Caco-2 (cell line): ENCODE measurements around the gene MBTPS1. TPM values are rescaled to one million over a fixed set of nuclear protein-coding genes. Genes with fewer than 3 reads are reported as not detected.

ENCODE experiments used
- BruUV-seq: library from RNA; stranded (reverse); fragments of 400-500 nt; replicated peaks from 2 replicates; lab custom pipeline; 2021; lab: Mats Ljungman, UMichigan
- CTCF ChIA-PET: fragments of 300-600 bp; sonication (Branson Sonifier 250); formaldehyde crosslinking; loops from one replicate; lab custom pipeline; 2022; ENCODE audit warnings: antibody characterized with exemption; lab: Charles Lee
- POLR2A ChIA-PET: fragments of 300-600 bp; sonication (Branson Sonifier 250); formaldehyde crosslinking; loops from one replicate; lab custom pipeline; 2022; ENCODE audit warnings: antibody characterized with exemption; lab: Charles Lee
- DNase-seq, 2 experiments: peaks; one replicate each; pipeline versions ENCODE4 v3.0.0 to v3.0.0-alpha.2; 2020 to 2022
- H3K27me3 ChIP-seq: replicated peaks from 2 replicates; pipeline ENCODE4 v1.6.0; 2011; ENCODE audit warnings: low read length; ENCODE audit not compliant: control insufficient read depth, insufficient read depth
- H3K36me3 ChIP-seq: 2 replicates; pipeline ENCODE4 v1.5.1; 2011; ENCODE audit warnings: low read length; ENCODE audit not compliant: control insufficient read depth, insufficient read depth
- H3K4me1 ChIP-seq: fragments of 250-450 bp; sonication (Bioruptor Pico); 2 replicates; pipeline ENCODE4 v1.5.1; 2020; ENCODE audit warnings: mild to moderate bottlenecking
- H3K4me3 ChIP-seq: 2 replicates; pipeline ENCODE4 v1.5.1; 2011; ENCODE audit warnings: low read depth, mild to moderate bottlenecking, control low read depth, low read length
- H3K9me3 ChIP-seq: fragments of 250-450 bp; sonication (Bioruptor Pico); 2 replicates; pipeline ENCODE4 v1.5.1; 2020; ENCODE audit warnings: mild to moderate bottlenecking, moderate library complexity
- H3K27ac Mint-ChIP-seq: one replicate; pipeline ENCODE4 v1.8.0; 2022; ENCODE audit warnings: mixed read lengths; ENCODE audit not compliant: unreplicated experiment
- H3K27me3 Mint-ChIP-seq: one replicate; pipeline ENCODE4 v1.8.0; 2022; ENCODE audit warnings: mixed read lengths; ENCODE audit not compliant: insufficient read depth, unreplicated experiment
- H3K36me3 Mint-ChIP-seq: one replicate; pipeline ENCODE4 v1.8.0; 2022; ENCODE audit warnings: mild to moderate bottlenecking, mixed read lengths; ENCODE audit not compliant: insufficient read depth, unreplicated experiment
- H3K4me1 Mint-ChIP-seq: one replicate; pipeline ENCODE4 v1.8.0; 2022; ENCODE audit warnings: low read depth, mixed read lengths; ENCODE audit not compliant: unreplicated experiment
- H3K4me3 Mint-ChIP-seq: one replicate; pipeline ENCODE4 v1.8.0; 2022; ENCODE audit warnings: mild to moderate bottlenecking, moderate library complexity, mixed read lengths; ENCODE audit not compliant: unreplicated experiment
- H3K9me3 Mint-ChIP-seq: one replicate; pipeline ENCODE4 v1.8.0; 2022; ENCODE audit warnings: mixed read lengths; ENCODE audit not compliant: unreplicated experiment
- CTCF ChIP-seq, 2 experiments: fragments of 200-600 bp in 1 of 2; IDR thresholded peaks; 1 replicate in 1 of 2; 2 replicates in 1 of 2; pipeline versions ENCODE4 v1.5.1 to v1.8.0; 2011 to 2022; ENCODE audit warnings: antibody characterized with exemption in 1 of 2, control low read depth in 1 of 2, inconsistent platforms in 1 of 2, low read depth in 1 of 2, low read length in 1 of 2, mild to moderate bottlenecking in 1 of 2, moderate library complexity in 1 of 2; ENCODE audit not compliant: insufficient read depth in 1 of 2, severe bottlenecking in 1 of 2, unreplicated experiment in 1 of 2
- intact Hi-C: fragments of 100-400 bp; cut with micrococcal nuclease; formaldehyde crosslinking; loops from one replicate; pipeline ENCODE4 v1.10.0; 2022; ENCODE audit not compliant: unreplicated experiment
- total RNA-seq: library from RNA; stranded (reverse); gene quantifications from 2 replicates; pipeline ENCODE4 v1.2.3, GENCODE V29; 2022

MBTPS1 gene
- total RNA-seq, 1 experiment from 2014 or later = 96.4 TPM

DNA sequence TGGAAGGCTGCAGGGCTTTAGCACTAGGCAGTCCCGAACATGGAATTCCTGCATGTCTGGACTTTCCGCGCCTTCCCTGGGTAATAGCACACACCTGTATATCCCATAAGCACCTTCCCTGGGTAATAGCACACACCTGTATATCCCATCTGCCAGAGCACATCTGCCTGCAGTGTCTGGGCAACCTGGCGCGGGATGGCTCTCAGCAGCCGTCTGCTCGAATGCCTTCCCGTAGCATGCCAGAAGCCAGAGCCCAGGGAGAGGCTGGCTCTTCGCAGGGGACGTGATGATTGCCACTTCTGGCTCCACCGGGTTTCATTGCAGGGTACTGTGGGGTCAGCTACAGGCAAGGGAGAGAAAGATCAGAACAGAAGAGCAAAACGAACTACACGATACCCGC lies 21.3 kb downstream of the MBTPS1 start:
- no peaks in the 10 kb centered on the region for H3K9me3 ChIP-seq
- POLR2A ChIA-PET = no interaction called here
- intact Hi-C loops = no loop called here
- no TSS peak for BruUV-seq
- H3K36me3 ChIP-seq = peaks cover 10% of the 10 kb centered on the region
- Mint-ChIP-seq H3K27ac (peak overlapping the region; percentile 75), H3K27me3 (no peaks in the 10 kb centered on the region), H3K36me3 (peaks cover 64% of the 10 kb centered on the region), H3K9me3 (no peaks in the 10 kb centered on the region), H3K4me1 (peaks cover 6% of the 10 kb centered on the region), H3K4me3 (peak overlapping the region; percentile 39)
- CTCF ChIA-PET = no interaction called here
- no peak overlapping the region for H3K4me3 ChIP-seq
- no peaks in the 10 kb centered on the region for H3K27me3 ChIP-seq
- H3K4me1 ChIP-seq = peaks cover 19% of the 10 kb centered on the region
- no peak for DNase-seq
- no peak for TF ChIP-seq CTCF (IDR thresholded peaks at IDR 0.05; ENCODE audit: insufficient read depth in 1 of 2, low read depth in 1 of 2, low read length in 1 of 2, severe bottlenecking in 1 of 2, unreplicated experiment in 1 of 2)

DNA sequence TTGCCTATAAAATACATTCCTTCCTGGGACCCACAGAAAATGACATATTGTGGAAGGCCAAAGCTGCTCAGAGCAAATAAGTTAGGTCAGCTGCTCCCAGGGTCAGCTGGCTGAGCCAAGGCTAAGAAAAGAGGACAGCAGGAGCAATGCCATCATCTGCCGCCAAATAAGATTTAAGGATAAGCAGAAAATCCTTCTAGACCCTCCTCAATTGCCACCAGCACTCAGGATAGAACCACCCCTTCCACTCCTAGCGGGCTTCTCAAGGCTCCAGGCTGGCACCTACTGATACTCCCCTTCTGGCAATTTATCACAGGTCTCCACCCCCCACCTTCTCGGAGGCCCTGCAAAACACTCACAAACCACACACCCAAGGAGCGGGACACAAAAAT lies 22.9 kb downstream of the MBTPS1 start:
- POLR2A ChIA-PET = no interaction called here
- TF ChIP-seq CTCF (IDR thresholded peaks at IDR 0.05; ENCODE audit: insufficient read depth in 1 of 2, low read depth in 1 of 2, low read length in 1 of 2, severe bottlenecking in 1 of 2, unreplicated experiment in 1 of 2) = no peak
- Histone ChIP-seq H3K27me3 (no peaks in the 10 kb centered on the region), H3K9me3 (no peaks in the 10 kb centered on the region), H3K4me3 (no peak overlapping the region), H3K4me1 (peaks cover 19% of the 10 kb centered on the region), H3K36me3 (peaks cover 10% of the 10 kb centered on the region)
- Mint-ChIP-seq H3K9me3 (no peaks in the 10 kb centered on the region), H3K36me3 (peaks cover 64% of the 10 kb centered on the region), H3K27ac (no peak overlapping the region), H3K27me3 (no peaks in the 10 kb centered on the region), H3K4me3 (no peak overlapping the region), H3K4me1 (peaks cover 6% of the 10 kb centered on the region)
- no peak for DNase-seq
- no TSS peak for BruUV-seq
- CTCF ChIA-PET = no interaction called here
- intact Hi-C loops = no loop called here

DNA sequence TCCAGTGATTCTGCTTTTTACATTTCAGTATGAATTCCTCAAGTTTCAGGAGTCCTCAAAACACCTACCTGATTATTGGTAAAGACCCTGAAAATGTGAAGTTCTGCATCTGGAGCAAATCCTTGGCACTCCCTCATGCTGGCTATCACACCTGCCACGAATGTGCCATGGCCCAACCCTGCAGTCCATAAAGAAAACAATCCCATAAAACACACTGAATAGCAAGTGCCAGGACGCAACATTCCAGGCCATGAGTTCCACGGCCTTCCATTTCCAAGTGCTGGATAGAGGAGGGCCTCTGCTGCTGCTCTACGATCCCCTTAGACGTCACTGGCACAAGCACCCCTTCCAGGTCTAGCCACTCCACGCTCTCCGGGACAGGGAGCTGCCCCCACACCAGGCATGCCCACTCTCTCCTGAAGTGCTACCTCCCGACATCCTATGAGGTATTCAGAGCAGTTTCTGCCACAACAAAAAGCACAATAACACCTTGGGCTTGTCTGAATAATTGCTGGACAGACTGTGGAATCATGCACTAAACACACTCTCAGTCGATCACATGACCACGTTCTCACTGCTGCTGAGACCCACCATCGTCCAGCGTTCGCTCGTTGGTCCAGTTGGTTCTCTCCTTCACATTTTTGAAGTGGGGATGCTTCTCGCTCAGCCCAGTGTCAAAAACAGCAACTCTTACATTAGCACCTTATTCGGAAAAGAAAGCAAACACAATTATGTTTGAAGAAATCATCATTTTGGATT lies 23.4 kb downstream of the MBTPS1 start:
- H3K4me1 Mint-ChIP-seq = peaks cover 6% of the 10 kb centered on the region
- no peak overlapping the region for H3K4me3 Mint-ChIP-seq
- no TSS peak for BruUV-seq
- H3K9me3 ChIP-seq = no peaks in the 10 kb centered on the region
- H3K27ac Mint-ChIP-seq = no peak overlapping the region
- no peak for TF ChIP-seq CTCF (IDR thresholded peaks at IDR 0.05; ENCODE audit: insufficient read depth in 1 of 2, low read depth in 1 of 2, low read length in 1 of 2, severe bottlenecking in 1 of 2, unreplicated experiment in 1 of 2)
- ChIA-PET POLR2A (no interaction called here), CTCF (no interaction called here)
- H3K9me3 Mint-ChIP-seq = no peaks in the 10 kb centered on the region
- H3K4me1 ChIP-seq = peaks cover 19% of the 10 kb centered on the region
- intact Hi-C loops = no loop called here
- no peaks in the 10 kb centered on the region for H3K27me3 Mint-ChIP-seq
- no peak overlapping the region for H3K4me3 ChIP-seq
- peaks cover 10% of the 10 kb centered on the region for H3K36me3 ChIP-seq
- no peak for DNase-seq
- H3K27me3 ChIP-seq = no peaks in the 10 kb centered on the region
- peaks cover 65% of the 10 kb centered on the region for H3K36me3 Mint-ChIP-seq
